GM12878 (cell line): ENCODE results near the gene DNAJC17. TPM values are rescaled to one million over a fixed set of nuclear protein-coding genes. Genes with fewer than 3 reads are reported as not detected.

ENCODE experiments used
- ATAC-seq: fragments of 200-7000 bp; cut with Tn5 transposase; 3 replicates; pipeline ENCODE4 v1.9.1; 2020; ENCODE audit warnings: mild to moderate bottlenecking, moderate library complexity
- BruUV-seq: library from RNA; stranded (reverse); fragments of 400-500 nt; replicated peaks from 2 replicates; lab custom pipeline; 2021; lab: Mats Ljungman, UMichigan
- CTCF ChIA-PET: fragments of 300-600 bp; sonication (Branson Sonifier 250); formaldehyde crosslinking; extraction: SDS; loops from one replicate; lab custom pipeline; 2021; ENCODE audit warnings: inconsistent platforms; lab: Yijun Ruan, JAX
- POLR2A ChIA-PET: fragments of 350-600 bp; formaldehyde crosslinking; extraction: SDS; loops from one replicate; lab custom pipeline; 2021; ENCODE audit warnings: inconsistent platforms; lab: Charles Lee
- RAD21 ChIA-PET: fragments of 300-600 bp; sonication (Branson Sonifier 250); formaldehyde crosslinking; loops from one replicate; lab custom pipeline; 2023; ENCODE audit warnings: antibody characterized with exemption; ENCODE audit not compliant: unreplicated experiment; lab: Charles Lee
- SMC1A ChIA-PET: fragments of 300-600 bp; sonication (Branson Sonifier 250); formaldehyde crosslinking; loops from one replicate; lab custom pipeline; 2023; ENCODE audit not compliant: unreplicated experiment, uncharacterized antibody; lab: Charles Lee
- DNase-seq: peaks from one replicate; pipeline ENCODE4 v3.0.0-alpha.2; 2011; ENCODE audit warnings: low read depth, low spot score
- FAIRE-seq: peaks from 3 replicates; lab custom pipeline; 2011; peaks lifted over from hg19 to GRCh38; lab: Jason Lieb, UNC
- H2AFZ ChIP-seq: 2 replicates; pipeline ENCODE4 v1.6.0; 2011; ENCODE audit warnings: low read depth, low read length, control low read depth; ENCODE audit not compliant: control insufficient read depth
- H3K27ac ChIP-seq: 2 replicates; pipeline ENCODE4 v1.5.1; 2011; ENCODE audit warnings: control low read depth; ENCODE audit not compliant: control insufficient read depth, insufficient read depth
- H3K27me3 ChIP-seq, 2 experiments: replicated peaks in 1 of 2; 2 replicates each; pipeline versions ENCODE4 v1.6.0 to v1.6.1; 2011; ENCODE audit warnings: low read length in 1 of 2; ENCODE audit not compliant: control insufficient read depth in 2 of 2, insufficient read depth in 2 of 2
- H3K36me3 ChIP-seq, 2 experiments: 2 replicates each; pipeline ENCODE4 v1.5.1; 2011; ENCODE audit warnings: low read length in 1 of 2; ENCODE audit not compliant: control insufficient read depth in 2 of 2, insufficient read depth in 2 of 2
- H3K4me1 ChIP-seq: 2 replicates; pipeline ENCODE4 v1.6.1; 2011; ENCODE audit warnings: mild to moderate bottlenecking, low read length, moderate library complexity, mixed read lengths; ENCODE audit not compliant: control insufficient read depth, insufficient read depth
- H3K4me2 ChIP-seq: 2 replicates; pipeline ENCODE4 v1.6.0; 2011; ENCODE audit warnings: control low read depth; ENCODE audit not compliant: control insufficient read depth, insufficient read depth
- H3K4me3 ChIP-seq: fragments of 200-600 bp; sonication (generic); 2 replicates; pipeline ENCODE4 v1.5.1; 2016
- H3K79me2 ChIP-seq: 2 replicates; pipeline ENCODE4 v1.6.0; 2011; ENCODE audit warnings: low read length; ENCODE audit not compliant: control insufficient read depth, insufficient read depth
- H3K9ac ChIP-seq: 2 replicates; pipeline ENCODE4 v1.8.0; 2011; ENCODE audit warnings: low read length, control low read depth, mixed read lengths; ENCODE audit not compliant: control insufficient read depth, insufficient read depth
- H3K9me3 ChIP-seq: replicated peaks from 3 replicates; pipeline ENCODE4 v1.5.1; 2011; ENCODE audit warnings: mild to moderate bottlenecking, low read length; ENCODE audit not compliant: control insufficient read depth, insufficient read depth
- H4K20me1 ChIP-seq: 2 replicates; pipeline ENCODE4 v1.6.0; 2011; ENCODE audit not compliant: control insufficient read depth, insufficient read depth
- CREM ChIP-seq: IDR thresholded peaks from 2 replicates; pipeline ENCODE4 v1.6.1; 2014; ENCODE audit warnings: antibody characterized with exemption, low read depth
- DPF2 ChIP-seq: fragments of 450-650 bp; IDR thresholded peaks from 2 replicates; pipeline ENCODE4 v1.6.1; 2017; ENCODE audit warnings: mild to moderate bottlenecking
- IKZF2 ChIP-seq, 2 experiments: fragments of 450-650 bp; IDR thresholded peaks; 2 replicates each; pipeline ENCODE4 v1.6.1; 2017; ENCODE audit warnings: mild to moderate bottlenecking in 2 of 2, moderate library complexity in 2 of 2
- MTA3 ChIP-seq: IDR thresholded peaks from 2 replicates; pipeline ENCODE4 v1.6.1; 2012; ENCODE audit warnings: low read length, inconsistent platforms, borderline replicate concordance
- MXI1 ChIP-seq: fragments of 150-350 bp; IDR thresholded peaks from 2 replicates; pipeline ENCODE4 v1.6.1; 2011; ENCODE audit warnings: low read depth, mild to moderate bottlenecking, inconsistent platforms, low read length, improper control_type of control experiment
- MYB ChIP-seq: fragments of 150-350 bp; IDR thresholded peaks from 2 replicates; pipeline ENCODE4 v1.6.1; 2014; ENCODE audit warnings: mild to moderate bottlenecking, low read depth, low read length, borderline replicate concordance
- PKNOX1 ChIP-seq: fragments of 450-650 bp; IDR thresholded peaks from 2 replicates; pipeline ENCODE4 v1.6.1; 2016; ENCODE audit warnings: mild to moderate bottlenecking
- POLR2AphosphoS5 ChIP-seq: IDR thresholded peaks from 2 replicates; pipeline ENCODE4 v1.6.1; 2011; ENCODE audit warnings: mild to moderate bottlenecking, low read length, inconsistent platforms
- RB1 ChIP-seq: fragments of 450-650 bp; formaldehyde crosslinking; IDR thresholded peaks from 2 replicates; pipeline ENCODE4 v1.6.1; 2017; ENCODE audit warnings: mild to moderate bottlenecking, borderline replicate concordance
- SP1 ChIP-seq: IDR thresholded peaks from one replicate; pipeline ENCODE4 v1.6.1; 2011; ENCODE audit warnings: low read depth, low read length
- TCF3 ChIP-seq: IDR thresholded peaks from 2 replicates; pipeline ENCODE4 v1.6.1; 2012; ENCODE audit warnings: low read depth, mild to moderate bottlenecking, low read length, borderline replicate concordance; ENCODE audit not compliant: insufficient read depth
- USF1 ChIP-seq: IDR thresholded peaks from 2 replicates; pipeline ENCODE4 v1.6.1; 2011; ENCODE audit warnings: borderline replicate concordance, low read depth, mild to moderate bottlenecking, moderate library complexity, mixed read lengths, low read length; ENCODE audit not compliant: insufficient read depth; ENCODE audit errors: extremely low read length
- ZNF687 ChIP-seq: fragments of 450-650 bp; IDR thresholded peaks from 2 replicates; pipeline ENCODE4 v1.6.1; 2017; ENCODE audit warnings: mild to moderate bottlenecking, moderate library complexity
- WGBS: methylation state at CpG from one replicate; pipeline ENCODE4 v1.1.6; 2016; ENCODE audit warnings: low lambda C conversion rate; ENCODE audit not compliant: insufficient replicate concordance, insufficient coverage; ENCODE audit errors: missing lambda C conversion rate; 5-methylcytosine and 5-hydroxymethylcytosine counted together
- in situ Hi-C: fragments of 300-500 bp; cut with MboI; formaldehyde crosslinking; loops from 9 replicates; pipeline ENCODE4 v1.14.3; 2018; ENCODE audit warnings: mixed read lengths
- intact Hi-C: fragments of 100-400 bp; cut with micrococcal nuclease; formaldehyde crosslinking; loops from one replicate; pipeline ENCODE4 v1.14.2; 2022; ENCODE audit not compliant: unreplicated experiment
- polyA plus RNA-seq, 11 experiments: library from polyadenylated mRNA; depleted of rRNA in 4 of 11; unstranded in 6 of 11; stranded (reverse) in 5 of 11; fragments of >200 nt; fragmentation: Nextera tagmentation in 4 of 11; fragmentation: Illumina TruSeq in 1 of 11; extraction: Ambion mirVana in 4 of 11; extraction: Trizol in 1 of 11; gene quantifications; 1 replicate in 1 of 11; 2 replicates in 10 of 11; pipeline versions ENCODE4 v1.2.1 to v1.2.3, GENCODE V29; 2011 to 2016; ENCODE audit warnings: inconsistent platforms in 2 of 11, missing spikeins in 2 of 11, low read depth in 1 of 11
- total RNA-seq, 4 experiments: library from RNA; depleted of rRNA in 3 of 4; stranded (reverse); fragments of >200 nt in 3 of 4; fragmentation: Illumina TruSeq in 1 of 4; extraction: Trizol in 1 of 4; gene quantifications; 2 replicates each; pipeline versions ENCODE4 v1.2.1 to v1.2.3, GENCODE V29; 2013 to 2021
- TF ChIP-seq, protein P1 (sequence below): IDR thresholded peaks from 2 replicates; pipeline ENCODE4 v1.6.1; 2011; ENCODE audit warnings: mild to moderate bottlenecking, low read depth, low read length, moderate library complexity; ENCODE audit not compliant: insufficient replicate concordance

DNAJC17 gene
- total and polyA plus RNA-seq, 10 of the 15 experiments (the other 5 are each of a cell fraction or from before 2014, with no cell fraction given) = 6.1 to 62.8 (median 45.4) TPM

- RAD21 ChIA-PET = interaction anchor here (0.6 to 1.4 kb wide), 6 partner anchors 18 to 205 kb away, joined by 3 to 4 read pairs (median 3); no protein-coding TSS in a partner anchor
- Histone ChIP-seq H3K27me3 (no peaks in the 10 kb centered on the region), H3K27ac (peak within 1 kb of the TSS; percentile 38), H3K4me3 (peak within 1 kb of the TSS; percentile 78), H3K9me3 (no peaks in the 10 kb centered on the region), H2AFZ (peak within 1 kb of the TSS; percentile 81), H3K79me2 (no peaks in the 10 kb centered on the region), H4K20me1 (no peaks in the 10 kb centered on the region), H3K36me3 (no peaks in the 10 kb centered on the region; a peak in 2 of 4 replicates), H3K4me2 (peak within 1 kb of the TSS; percentile 85), H3K9ac (peak within 1 kb of the TSS; percentile 45), H3K4me1 (peaks cover 20% of the 10 kb centered on the region)
- BruUV-seq = no TSS peak
- intact Hi-C loops (no loop called here), in situ Hi-C loops (no loop called here)
- CTCF ChIA-PET = interaction anchor here (0.7 to 1.8 kb wide), 10 partner anchors 10 to 195 kb away, joined by 3 to 8 read pairs (median 3); partner anchors contain the start of gene RPUSD2
- 1% methylated on average over 58 of the region's 75 CpGs for WGBS
- POLR2A ChIA-PET = interaction anchor here (0.7 to 2.9 kb wide), 7 partner anchors 8 to 110 kb away, joined by 3 to 13 read pairs (median 3); partner anchors contain the start of genes RAD51 and RHOV
- peak; percentile 70 for ATAC-seq
- SMC1A ChIA-PET = interaction anchor here (0.7 to 2.8 kb wide), 12 partner anchors 8 to 222 kb away, joined by 3 to 8 read pairs (median 3); partner anchors contain the start of genes CCDC32, DNAJC17, RAD51 and ZFYVE19
- FAIRE-seq = no peak
- DNase-seq = no peak
- TF ChIP-seq MXI1 (peak; percentile 35; the same call in 1 of the 2 replicates), RB1 (0 out of 2 replicates have a peak, but pooled peaks have one; percentile 50), PKNOX1 (peak; percentile 92), TCF3 (peak; percentile 71; the same call in 1 of the 2 replicates), MYB (no peak), ZNF687 (peak; percentile 46; the same call in 1 of the 2 replicates), USF1 (peak; percentile 32), POLR2AphosphoS5 (peak; percentile 63; the same call in 1 of the 2 replicates), CREM (peak; percentile 35), SP1 (peak; percentile 13), DPF2 (peak; percentile 55), IKZF2 (IDR thresholded peaks at IDR 0.05) (0 out of 4 replicates have a peak, but pooled peaks have one; percentile 22 to 42), MTA3 (no peak; the same call in 1 of the 2 replicates)
- TF ChIP-seq, protein P1, sequence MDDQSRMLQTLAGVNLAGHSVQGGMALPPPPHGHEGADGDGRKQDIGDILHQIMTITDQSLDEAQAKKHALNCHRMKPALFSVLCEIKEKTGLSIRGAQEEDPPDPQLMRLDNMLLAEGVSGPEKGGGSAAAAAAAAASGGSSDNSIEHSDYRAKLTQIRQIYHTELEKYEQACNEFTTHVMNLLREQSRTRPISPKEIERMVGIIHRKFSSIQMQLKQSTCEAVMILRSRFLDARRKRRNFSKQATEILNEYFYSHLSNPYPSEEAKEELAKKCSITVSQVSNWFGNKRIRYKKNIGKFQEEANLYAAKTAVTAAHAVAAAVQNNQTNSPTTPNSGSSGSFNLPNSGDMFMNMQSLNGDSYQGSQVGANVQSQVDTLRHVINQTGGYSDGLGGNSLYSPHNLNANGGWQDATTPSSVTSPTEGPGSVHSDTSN = peak; percentile 46
These were observed 43.3 kb downstream of the DNAJC17 start, which contains the start of gene GCHFR for GRCh38 chr15:40763801-40764628. GCHFR (plus strand) TSS chr15:40764068; CDS start chr15:40764181, 113 bp downstream.
